Esophagus squamous epithelium (tissue), 5 donors: ENCODE measurements around the gene ANKRD11. TPM values are rescaled to one million over a fixed set of nuclear protein-coding genes. Genes with fewer than 3 reads are reported as not detected.

Experiments
- DNase-seq: peaks from one replicate; lab custom pipeline; 2025; lab: John Stamatoyannopoulos, UW
- H3K27ac ChIP-seq, 4 donors: fragments of 200-600 bp; sonication (generic); one replicate each; pipeline ENCODE4 v1.5.1; 2016 to 2019; ENCODE audit warnings: mild to moderate bottlenecking in 1 of 4
- H3K27me3 ChIP-seq, 4 donors: fragments of 200-600 bp; sonication (generic); 1 replicate in 3 of 4; 2 replicates in 1 of 4; pipeline versions ENCODE4 v1.5.1 to v1.6.0; 2017 to 2021; ENCODE audit warnings: antibody characterized with exemption in 1 of 4
- H3K36me3 ChIP-seq, 3 donors: fragments of 200-600 bp; sonication (generic); one replicate each; pipeline ENCODE4 v1.5.1; 2016 to 2019
- H3K4me1 ChIP-seq, 3 donors: fragments of 200-600 bp; sonication (generic); one replicate each; pipeline ENCODE4 v1.5.1; 2017 to 2019
- H3K4me3 ChIP-seq, 4 donors: fragments of 200-600 bp; sonication (generic); 1 replicate in 3 of 4; 2 replicates in 1 of 4; pipeline ENCODE4 v1.5.1; 2016 to 2019; ENCODE audit warnings: mild to moderate bottlenecking in 2 of 4, moderate library complexity in 1 of 4
- H3K9me3 ChIP-seq, 3 donors: fragments of 200-600 bp; sonication (generic); one replicate each; pipeline ENCODE4 v1.5.1; 2016 to 2019
- CTCF ChIP-seq, 6 experiments: fragments of 450-650 bp in 4 of 6; fragments of 200-600 bp in 2 of 6; sonication (generic) in 2 of 6; IDR thresholded peaks; one replicate each; pipeline ENCODE4 v1.5.1; 2016 to 2019; ENCODE audit warnings: antibody characterized with exemption in 6 of 6, mild to moderate bottlenecking in 4 of 6, moderate library complexity in 4 of 6
- POLR2A ChIP-seq, 4 donors: fragments of 450-650 bp; IDR thresholded peaks; one replicate each; pipeline ENCODE4 v1.6.1; 2017; ENCODE audit warnings: antibody characterized with exemption in 4 of 4, mild to moderate bottlenecking in 4 of 4, moderate library complexity in 3 of 4
- WGBS, 2 donors: methylation state at CpG; one replicate each; pipeline ENCODE4 v1.1.5; 2018; 5-methylcytosine and 5-hydroxymethylcytosine counted together
- intact Hi-C: fragments of 100-400 bp; cut with DNase I; formaldehyde crosslinking; loops from one replicate; pipeline ENCODE4 v1.15.0; 2022
- small RNA-seq, 4 donors: library from RNA; depleted of rRNA; stranded (forward); fragments of <200 nt; gene quantifications; one replicate each; pipeline ENCODE3, GENCODE V24; 2016
- total RNA-seq, 4 donors: library from RNA; depleted of rRNA; stranded (reverse); fragments of >200 nt; gene quantifications; one replicate each; pipeline ENCODE4 v1.1.0, GENCODE V29; 2016
- donor health status: DM: yes; HTN: yes; CAD: no.

Gene ANKRD11
- total RNA-seq, 4 donors from 2014 or later, result 51.0 to 72.7 (median 66.9) TPM

DNA sequence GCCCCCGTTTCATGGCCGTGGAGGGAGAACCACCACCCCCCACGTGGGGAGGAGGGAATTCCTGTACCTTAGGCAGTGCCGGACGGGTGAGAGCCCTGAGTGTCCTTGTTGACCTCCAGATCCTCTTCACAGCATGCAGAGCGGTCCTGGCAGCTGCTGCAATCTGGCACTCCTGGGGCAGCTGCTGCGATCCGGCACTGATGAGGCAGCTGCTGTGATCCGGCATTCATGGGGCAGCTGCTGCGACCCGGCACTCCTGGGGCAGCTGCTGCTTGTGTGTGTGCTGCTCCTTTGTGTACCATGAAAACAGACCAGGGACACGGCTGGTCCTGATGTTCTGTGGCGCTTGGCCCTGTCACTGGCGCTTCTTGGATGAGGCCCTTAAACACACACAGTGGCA, 260.1 kb downstream of the ANKRD11 start:
- Histone ChIP-seq H3K9me3 (peaks cover 0 to 3% (median 0%) of the 10 kb centered on the region in 3 donors), H3K27me3 (no peaks in the 10 kb centered on the region), H3K27ac (no peak overlapping the region), H3K4me3 (no peak overlapping the region), H3K4me1 (no peaks in the 10 kb centered on the region), H3K36me3 (peaks cover 24 to 95% (median 28%) of the 10 kb centered on the region in 3 donors)
- WGBS, 2 donors, result 93 to 97% methylated on average over 5 to 6 of the region's 14 CpGs
- intact Hi-C loops, result no loop called here
- TF ChIP-seq CTCF (IDR thresholded peaks at IDR 0.05) (no peak), POLR2A (IDR thresholded peaks at IDR 0.05) (no peak)
- no peak for DNase-seq

- Histone ChIP-seq H3K36me3 (peaks cover 31 to 93% (median 46%) of the 10 kb centered on the region in 3 donors), H3K4me3 (no peak overlapping the region), H3K4me1 (no peaks in the 10 kb centered on the region), H3K27ac (no peak overlapping the region), H3K9me3 (peaks cover 0 to 3% (median 0%) of the 10 kb centered on the region in 3 donors), H3K27me3 (no peaks in the 10 kb centered on the region)
- whole genome bisulfite sequencing, 2 donors, result 92 to 96% methylated on average over 8 to 9 of the region's 10 CpGs
- intact Hi-C loops, result no loop called here
- DNase-seq, result no peak
- no peak for TF ChIP-seq POLR2A (IDR thresholded peaks at IDR 0.05)
- no peak for TF ChIP-seq CTCF (IDR thresholded peaks at IDR 0.05)
Observed at GRCh38 chr16:89224665-89225064, 265.7 kb downstream of the ANKRD11 start.

GRCh38 chr16:89222931-89223330, 267.4 kb downstream of the ANKRD11 start:
- H3K9me3 ChIP-seq, result peaks cover 0 to 3% (median 0%) of the 10 kb centered on the region in 3 donors
- H3K27ac ChIP-seq, result no peak overlapping the region
- H3K4me1 ChIP-seq, result peaks cover 7 to 16% (median 15%) of the 10 kb centered on the region in 3 donors
- WGBS, 2 donors, result 92 to 94% methylated on average over 16 to 19 of the region's 21 CpGs
- intact Hi-C loops, result no loop called here
- DNase-seq, result no peak
- no peaks in the 10 kb centered on the region for H3K27me3 ChIP-seq
- TF ChIP-seq POLR2A (IDR thresholded peaks at IDR 0.05) (no peak), CTCF (IDR thresholded peaks at IDR 0.05) (no peak)
- no peak overlapping the region for H3K4me3 ChIP-seq
- peaks cover 24 to 76% (median 46%) of the 10 kb centered on the region in 3 donors for H3K36me3 ChIP-seq

DNA sequence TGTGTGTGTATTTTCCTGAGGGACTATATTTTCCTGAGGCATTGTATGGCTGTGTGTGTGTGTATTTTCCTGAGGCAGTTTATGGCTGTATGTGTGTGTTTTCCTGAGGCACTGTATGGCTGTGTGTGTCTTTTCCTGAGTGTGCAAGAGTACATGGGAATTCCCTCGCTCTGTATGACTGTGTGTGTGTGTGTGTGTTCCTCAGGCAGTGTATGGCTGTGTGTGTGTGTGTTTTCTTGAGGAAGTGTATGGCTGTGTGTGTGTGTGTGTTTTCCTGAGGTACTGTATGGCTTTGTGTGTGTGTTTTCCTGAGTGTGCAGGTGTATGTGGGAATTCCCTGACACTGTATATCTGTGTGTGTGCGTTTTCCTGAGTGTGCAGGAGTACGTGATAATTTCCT, 268.8 kb downstream of the ANKRD11 start:
- H3K9me3 ChIP-seq, result peaks cover 0 to 2% (median 0%) of the 10 kb centered on the region in 3 donors
- intact Hi-C loops, result no loop called here
- TF ChIP-seq POLR2A (IDR thresholded peaks at IDR 0.05), result no peak
- no peak for TF ChIP-seq CTCF (IDR thresholded peaks at IDR 0.05)
- H3K4me1 ChIP-seq, result peaks cover 12 to 22% (median 15%) of the 10 kb centered on the region in 3 donors
- peaks cover 11 to 63% (median 33%) of the 10 kb centered on the region in 3 donors for H3K36me3 ChIP-seq
- H3K27ac ChIP-seq, result no peak overlapping the region
- no peaks in the 10 kb centered on the region for H3K27me3 ChIP-seq
- WGBS, 2 donors, result 80 to 100% methylated on average over 2 to 3 of the region's 3 CpGs
- DNase-seq, result no peak
- no peak overlapping the region for H3K4me3 ChIP-seq

DNA sequence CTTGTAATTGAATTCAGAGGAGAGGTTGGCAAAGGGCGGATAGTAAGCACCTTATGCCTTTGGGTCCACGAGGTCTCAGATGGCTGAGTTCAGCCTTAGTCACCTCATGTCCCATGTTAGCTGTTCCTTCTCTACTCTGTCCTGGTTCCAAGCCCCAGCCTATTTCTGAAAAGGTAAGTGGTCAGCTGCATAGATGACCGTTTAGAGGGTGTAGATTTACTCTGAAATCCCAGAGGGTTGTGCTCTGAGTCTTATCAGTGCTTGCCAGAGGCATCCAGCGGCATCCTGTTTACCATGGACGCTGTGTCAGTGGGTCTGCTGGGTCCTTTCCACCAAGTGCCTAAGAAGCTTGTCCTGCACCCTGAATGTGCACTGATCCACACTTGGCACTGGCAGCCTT, 271.0 kb downstream of the ANKRD11 start:
- Histone ChIP-seq H3K27ac (no peak overlapping the region), H3K4me3 (no peak overlapping the region), H3K9me3 (no peaks in the 10 kb centered on the region), H3K4me1 (peaks cover 13 to 38% (median 21%) of the 10 kb centered on the region in 3 donors), H3K36me3 (peaks cover 3 to 41% (median 28%) of the 10 kb centered on the region in 3 donors), H3K27me3 (no peaks in the 10 kb centered on the region)
- WGBS, 2 donors, result 73 to 76% methylated on average over 5 of the region's 5 CpGs
- TF ChIP-seq CTCF (IDR thresholded peaks at IDR 0.05) (no peak), POLR2A (IDR thresholded peaks at IDR 0.05) (no peak)
- no peak for DNase-seq
- intact Hi-C loops, result loop anchor here (5.0 kb wide), 1 partner anchor 392 kb away; no protein-coding TSS in a partner anchor

Small RNA genes lying within 50 kb of the gene (small RNA-seq; reads per million reads assigned to genes)
- 0 reads per million in 4 donors for gene RNU6-430P

Other genes starting within 250 kb of the ANKRD11 start
- gene SPG7, start 17.8 kb upstream of the ANKRD11 start, total RNA-seq, result 100 to 1,000 TPM in 1 of 4 donors, 10 to 100 TPM in 3; 65.0 to 104 (median 84.9) TPM
- gene RPL13, start 70.1 kb upstream of the ANKRD11 start, total RNA-seq, result 1,000 to 10,000 TPM; 3,143 to 7,972 (median 4,864) TPM
- 1 to 10 TPM in 3 of 4 donors, under 1 TPM in 1; 0.45 to 2.9 (median 2.1) TPM for gene CPNE7, start 85.2 kb upstream of the ANKRD11 start, total RNA-seq
- 1 to 10 TPM in 1 of 4 donors, under 1 TPM in 1, not detected in 2; 0.76 to 4.1 TPM for gene DPEP1, start 123.1 kb upstream of the ANKRD11 start, total RNA-seq
- 100 to 1,000 TPM in 2 of 4 donors, 10 to 100 TPM in 2; 83.0 to 116 (median 104) TPM for gene CHMP1A, start 167.1 kb upstream of the ANKRD11 start, total RNA-seq
- 1 to 10 TPM; 1.8 to 4.9 (median 2.8) TPM for gene SPATA33, start 167.3 kb upstream of the ANKRD11 start, total RNA-seq
- 10 to 100 TPM; 21.6 to 45.0 (median 39.3) TPM for gene CDK10, start 196.1 kb upstream of the ANKRD11 start, total RNA-seq
- 10 to 100 TPM in 2 of 4 donors, 1 to 10 TPM in 2; 6.1 to 26.1 (median 8.9) TPM for gene SPATA2L, start 211.1 kb upstream of the ANKRD11 start, total RNA-seq
- 10 to 100 TPM in 3 of 4 donors, 1 to 10 TPM in 1; 7.1 to 25.0 (median 13.8) TPM for gene VPS9D1, start 230.3 kb upstream of the ANKRD11 start, total RNA-seq
- 10 to 100 TPM; 18.1 to 43.3 (median 34.1) TPM for gene ZNF276, start 231.0 kb upstream of the ANKRD11 start, total RNA-seq